HG03108 (cell line): ENCODE results near the gene GPD1L.
"Not testable (repeated sequence)": the region's sequence is repeated elsewhere in the genome, so short reads cannot be mapped to it uniquely, and the experiment has no call there.

ENCODE experiments used
- ATAC-seq: cut with Tn5 transposase; IDR thresholded peaks from one replicate; pipeline ENCODE4 v1.9.1; 2021; ENCODE audit warnings: moderate library complexity; ENCODE audit not compliant: unreplicated experiment

GPD1L gene

GRCh38 chr3:32105291-32106131 lies 909 bp upstream of the GPD1L start:
- ATAC-seq = no peak

DNA sequence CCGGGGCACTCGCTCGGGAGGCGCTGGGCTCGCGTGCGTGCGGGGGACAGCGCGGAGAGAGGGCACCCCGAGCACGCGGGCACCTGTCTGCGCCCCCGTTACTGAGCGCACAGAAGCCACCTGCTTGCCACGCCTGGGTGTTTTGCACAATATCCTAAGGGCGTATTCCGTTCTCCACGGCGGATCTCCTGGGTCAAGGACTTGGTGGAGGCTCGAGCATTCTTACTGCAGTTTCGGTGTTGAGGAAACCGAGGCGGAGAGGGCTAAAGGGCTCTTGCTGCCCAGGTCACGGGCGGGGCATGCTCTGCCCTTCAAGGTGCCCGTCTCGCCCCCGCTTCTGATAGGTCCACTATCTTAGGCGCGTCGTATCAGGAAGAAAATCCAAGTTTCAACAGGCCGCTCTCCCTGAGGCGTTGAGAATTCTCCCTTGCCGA lies 526 bp downstream of the GPD1L start:
- ATAC-seq = peak; percentile 10

DNA sequence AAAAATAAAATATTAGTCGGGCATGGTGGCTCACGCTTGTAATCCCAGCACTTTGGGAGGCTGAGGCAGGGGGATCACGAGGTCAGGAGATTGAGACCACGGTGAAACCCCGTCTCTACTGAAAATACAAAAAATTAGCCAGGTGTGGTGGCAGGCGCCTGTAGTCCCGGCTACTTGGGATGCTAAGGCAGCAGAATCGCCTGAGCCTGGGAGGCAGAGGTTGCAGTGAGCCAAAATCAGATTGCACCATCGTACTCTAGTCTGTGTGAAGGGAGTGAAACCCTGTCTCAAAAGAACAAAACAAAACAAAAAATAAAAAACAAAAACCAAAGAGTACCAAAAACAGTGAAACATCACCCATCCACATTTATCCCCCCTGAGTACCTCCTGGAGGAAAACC lies 1.8 kb downstream of the GPD1L start:
- not testable (repeated sequence) for ATAC-seq

DNA sequence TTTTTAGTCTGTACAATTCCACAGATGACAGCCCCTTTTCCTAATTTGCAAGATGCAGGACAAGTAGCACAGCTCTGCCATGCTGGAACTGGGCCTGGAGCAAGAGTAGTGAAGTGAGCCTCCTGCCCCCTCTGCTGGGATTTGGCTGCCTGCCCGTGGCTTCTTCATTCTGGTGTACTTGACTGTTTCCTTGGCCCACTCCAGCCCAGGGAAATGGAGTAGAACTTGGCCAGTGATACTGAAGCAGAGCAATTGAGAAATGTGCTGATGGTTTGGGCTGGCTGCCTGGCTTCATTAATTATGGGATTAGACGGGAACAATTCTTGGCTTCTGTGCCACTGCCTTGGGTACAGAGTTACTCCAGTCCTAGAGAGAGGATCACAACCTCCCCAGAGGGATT lies 2.8 kb downstream of the GPD1L start:
- ATAC-seq = no peak

DNA sequence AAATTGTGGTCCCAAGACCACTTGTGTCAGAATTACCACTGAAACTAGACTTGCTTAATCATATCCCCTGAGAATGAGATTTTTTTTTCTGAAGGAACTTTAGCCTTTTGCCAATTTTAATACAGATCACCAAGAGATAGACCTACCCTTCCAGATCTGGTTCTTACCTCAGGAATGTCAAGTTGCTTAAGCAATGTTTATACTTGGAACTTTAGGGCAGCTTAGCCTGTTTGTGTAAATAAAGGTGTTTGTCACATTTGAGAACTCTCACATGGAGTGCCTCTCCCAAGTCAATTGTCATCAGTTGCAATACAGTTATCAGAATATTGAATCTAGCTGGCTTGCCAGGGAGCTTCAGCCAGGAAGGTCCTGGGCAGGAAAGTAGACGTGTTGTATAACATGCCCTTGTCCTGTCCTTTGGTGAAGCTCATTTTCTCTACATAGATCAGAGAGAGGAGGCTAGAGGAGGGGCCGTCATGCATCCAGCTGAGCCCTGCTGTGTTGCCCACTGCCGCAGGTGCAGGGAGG lies 3.9 kb downstream of the GPD1L start:
- no peak for ATAC-seq

DNA sequence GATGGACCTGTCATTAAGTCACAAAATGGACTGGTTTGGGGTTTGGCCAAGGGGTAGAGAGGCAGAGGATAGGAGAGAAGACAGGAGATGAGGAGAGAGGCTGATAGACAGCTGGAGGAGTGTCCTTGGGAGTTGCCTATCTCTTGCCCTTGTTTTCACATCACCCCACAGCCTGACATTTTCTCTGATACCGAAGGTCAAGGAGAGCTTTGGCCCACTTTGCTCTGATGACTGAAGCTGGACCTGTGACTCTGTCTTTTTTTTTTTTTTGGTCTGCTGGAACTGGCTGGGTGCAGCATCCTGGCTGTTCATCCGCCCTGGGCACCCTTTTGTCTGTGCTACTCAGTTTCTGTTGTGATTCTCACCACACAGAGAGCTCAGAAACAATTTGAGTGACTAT lies 5.1 kb downstream of the GPD1L start:
- ATAC-seq = no peak

GRCh38 chr3:32113566-32113965 lies 7.1 kb downstream of the GPD1L start:
- ATAC-seq = no peak

DNA sequence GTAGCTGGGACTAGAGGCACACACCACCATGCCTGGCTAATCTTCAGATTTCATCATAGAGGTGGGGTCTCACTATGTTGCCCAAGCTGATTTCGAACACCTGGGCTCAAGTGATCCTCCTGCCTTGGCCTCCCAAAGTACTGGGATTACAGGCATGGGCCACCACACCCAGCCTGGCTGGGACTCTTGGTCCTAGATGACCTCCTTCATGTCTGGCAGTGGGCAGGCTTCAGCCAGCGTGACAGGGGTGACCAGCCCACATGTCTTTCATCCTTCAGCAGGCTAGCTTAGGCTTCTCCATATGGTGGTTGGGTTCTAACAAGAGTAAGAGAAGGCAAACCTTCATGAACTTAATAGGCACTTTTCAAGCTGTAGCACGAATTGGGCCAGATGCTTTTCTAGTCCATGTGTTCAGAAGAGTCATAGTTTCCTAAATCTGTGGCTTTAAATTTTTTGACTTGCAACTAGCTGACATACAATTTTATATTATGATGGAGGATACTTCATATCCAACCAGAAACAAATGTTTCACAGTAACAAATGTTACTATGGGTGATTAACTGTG lies 7.6 kb downstream of the GPD1L start:
- ATAC-seq = no peak

DNA sequence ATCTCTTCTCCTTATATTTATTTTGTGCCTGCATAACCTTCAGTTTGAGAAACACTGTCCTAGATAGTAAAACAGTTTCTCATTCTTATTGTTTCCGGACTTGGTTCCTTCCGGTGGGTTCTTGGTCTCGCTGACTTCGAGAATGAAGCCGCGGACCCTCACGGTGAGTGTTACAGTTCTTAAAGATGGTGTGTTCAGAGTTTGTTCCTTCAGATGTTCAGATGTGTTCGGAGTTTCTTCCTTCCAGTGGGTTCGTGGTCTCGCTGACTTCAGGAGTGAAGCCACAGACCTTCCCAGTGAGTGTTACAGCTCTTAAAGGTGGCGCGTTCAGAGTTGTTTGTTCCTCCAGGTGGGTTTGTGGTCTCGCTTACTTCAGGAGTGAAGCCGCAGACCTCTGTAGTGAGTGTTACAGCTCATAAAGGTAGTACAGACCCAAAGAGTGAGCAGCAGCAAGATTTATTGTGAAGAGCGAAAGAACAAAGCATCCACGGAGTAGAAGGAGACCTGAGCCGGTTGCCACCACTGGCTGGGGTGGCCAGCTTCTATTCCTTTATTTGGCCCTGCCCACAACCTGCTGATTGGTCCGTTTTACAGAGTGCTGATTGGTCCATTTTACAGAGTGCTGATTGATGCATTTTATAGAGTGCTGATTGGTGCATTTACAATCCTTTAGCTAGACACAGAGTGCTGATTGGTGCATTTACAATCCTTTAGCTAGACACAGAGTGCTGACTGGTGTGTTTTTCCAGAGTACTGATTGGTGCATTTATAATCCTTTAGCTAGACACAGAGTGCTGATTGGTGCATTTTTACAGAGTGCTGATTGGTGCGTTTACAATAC lies 8.3 kb downstream of the GPD1L start:
- ATAC-seq = not testable (repeated sequence)

DNA sequence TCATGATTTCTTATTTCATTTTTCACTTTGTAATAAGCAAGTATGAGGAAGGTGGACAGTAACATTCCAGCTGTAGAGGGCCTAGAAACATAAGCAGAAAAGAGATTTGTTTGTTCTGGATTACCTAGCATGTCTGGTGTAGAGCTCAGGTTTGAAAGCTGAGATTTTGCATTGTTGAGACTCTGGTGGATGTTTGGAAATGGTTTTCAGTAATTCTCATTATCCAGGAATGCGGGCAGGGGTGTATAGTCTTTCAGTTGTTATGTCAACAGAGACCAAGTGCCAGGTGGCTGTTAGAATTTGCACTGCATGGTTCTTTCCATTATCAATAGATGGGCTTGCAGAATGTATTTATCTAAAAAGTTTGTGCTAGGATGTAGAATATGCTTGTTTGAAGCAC lies 10.9 kb downstream of the GPD1L start:
- no peak for ATAC-seq

GRCh38 chr3:32118215-32118614 lies 11.8 kb downstream of the GPD1L start:
- no peak for ATAC-seq

DNA sequence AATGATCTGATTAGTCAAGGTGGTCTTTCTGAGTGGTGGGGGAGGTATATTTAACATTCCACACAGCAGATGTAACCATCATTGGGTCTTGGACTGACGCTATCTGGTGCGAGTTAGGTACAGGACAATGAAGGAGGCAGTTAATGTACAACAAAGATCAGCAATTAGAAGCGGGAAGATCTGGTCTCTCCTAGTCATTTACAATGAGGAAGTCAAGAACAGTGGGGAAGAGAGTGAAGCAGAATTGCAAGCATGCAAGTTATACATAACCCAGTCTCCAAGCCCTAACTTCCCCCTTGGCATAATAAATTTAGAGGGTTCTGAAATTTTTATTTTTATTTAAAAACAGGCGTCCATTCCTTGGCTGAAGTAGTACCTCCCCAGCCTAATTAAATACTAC lies 14.1 kb downstream of the GPD1L start:
- ATAC-seq = no peak

GRCh38 chr3:32121137-32121536 lies 14.7 kb downstream of the GPD1L start:
- no peak for ATAC-seq

- ATAC-seq = no peak
Measured at GRCh38 chr3:32123620-32124019, 17.2 kb downstream of the GPD1L start.

GRCh38 chr3:32125012-32125411 lies 18.6 kb downstream of the GPD1L start:
- ATAC-seq = no peak

GRCh38 chr3:32126305-32127015 lies 20.0 kb downstream of the GPD1L start:
- ATAC-seq = no peak

- ATAC-seq = no peak
Measured at GRCh38 chr3:32127219-32127826, 20.9 kb downstream of the GPD1L start.

GRCh38 chr3:32128936-32129335 lies 22.5 kb downstream of the GPD1L start:
- no peak for ATAC-seq

- no peak for ATAC-seq
Measured at GRCh38 chr3:32129832-32130231, 23.4 kb downstream of the GPD1L start.

GRCh38 chr3:32132121-32132520 lies 25.7 kb downstream of the GPD1L start:
- no peak for ATAC-seq
